K562 (cell line): Measurements from ENCODE around the gene EIF5A2. TPM values are rescaled to one million over a fixed set of nuclear protein-coding genes. Genes with fewer than 3 reads are reported as not detected.

ENCODE experiments used
- ATAC-seq: fragments of 200-7000 bp; cut with Tn5 transposase; 3 replicates; pipeline ENCODE4 v1.9.1; 2020; ENCODE audit warnings: moderate library complexity
- BruUV-seq: library from RNA; stranded (reverse); fragments of 400-500 nt; replicated peaks from 2 replicates; lab custom pipeline; 2021; lab: Mats Ljungman, UMichigan
- CTCF ChIA-PET: fragments of 300-600 bp; formaldehyde crosslinking; extraction: SDS; loops from one replicate; lab custom pipeline; 2021; ENCODE audit warnings: low intra/inter-chr PET ratio; lab: Yijun Ruan, JAX
- POLR2A ChIA-PET: fragments of 300-600, 350-650 bp; sonication (Branson Sonifier 250); formaldehyde crosslinking; extraction: SDS; loops from one replicate; lab custom pipeline; 2021; ENCODE audit warnings: antibody characterized with exemption, inconsistent platforms; lab: Yijun Ruan, JAX
- DNase-seq, 4 experiments: peaks; one replicate each; pipeline versions ENCODE4 v3.0.0 to v3.0.0-alpha.2; 2011 to 2018; ENCODE audit warnings: low spot score in 3 of 4, mixed read lengths in 3 of 4; ENCODE audit errors: extremely low read depth in 1 of 4
- FAIRE-seq: peaks from 2 replicates; lab custom pipeline; 2011; peaks lifted over from hg19 to GRCh38; lab: Jason Lieb, UNC
- H2AFZ ChIP-seq: 2 replicates; pipeline ENCODE4 v1.6.0; 2011; ENCODE audit warnings: low read depth, low read length, control low read depth, inconsistent platforms
- H3K27ac ChIP-seq: fragments of 200-600 bp; 3 replicates; pipeline ENCODE4 v1.8.0; 2011; ENCODE audit warnings: low read depth, mild to moderate bottlenecking, control low read depth, inconsistent platforms, low read length, moderate library complexity, mixed read lengths; ENCODE audit errors: extremely low read depth
- H3K27me3 ChIP-seq, 2 experiments: fragments of 300-600 bp in 1 of 2; 2 replicates in 1 of 2; 3 replicates in 1 of 2; pipeline versions ENCODE4 v1.6.0 to v1.8.0; 2011; ENCODE audit warnings: inconsistent platforms in 2 of 2, low read length in 2 of 2, mild to moderate bottlenecking in 1 of 2, mixed read lengths in 1 of 2, moderate library complexity in 1 of 2; ENCODE audit not compliant: control insufficient read depth in 2 of 2, insufficient read depth in 2 of 2
- H3K36me3 ChIP-seq: fragments of 300-600 bp; 3 replicates; pipeline ENCODE4 v1.8.0; 2011; ENCODE audit warnings: mild to moderate bottlenecking, low read length, inconsistent platforms; ENCODE audit not compliant: control insufficient read depth, insufficient read depth
- H3K4me1 ChIP-seq, 2 experiments: fragments of 200-600 bp in 1 of 2; replicated peaks in 1 of 2; 2 replicates in 1 of 2; 3 replicates in 1 of 2; pipeline versions ENCODE4 v1.5.1 to v1.8.0; 2011; ENCODE audit warnings: inconsistent platforms in 2 of 2, low read length in 2 of 2, mild to moderate bottlenecking in 1 of 2, mixed read lengths in 1 of 2, moderate library complexity in 1 of 2; ENCODE audit not compliant: control insufficient read depth in 2 of 2, insufficient read depth in 2 of 2
- H3K4me2 ChIP-seq: 2 replicates; pipeline ENCODE4 v1.6.1; 2011; ENCODE audit warnings: low read length, control low read depth, inconsistent platforms, mixed read lengths; ENCODE audit not compliant: insufficient read depth
- H3K4me3 ChIP-seq: fragments of 200-600 bp; sonication (generic), shearing (Covaris generic); 2 replicates; pipeline ENCODE4 v1.5.1; 2016; ENCODE audit warnings: control low read depth, inconsistent platforms
- H3K79me2 ChIP-seq: fragments of 200-600 bp; 3 replicates; pipeline ENCODE4 v1.8.0; 2011; ENCODE audit warnings: low read length, inconsistent platforms; ENCODE audit not compliant: control insufficient read depth, insufficient read depth
- H3K9ac ChIP-seq, 2 experiments: 2 replicates each; pipeline versions ENCODE4 v1.6.0 to v1.6.1; 2011; ENCODE audit warnings: low read depth in 2 of 2, low read length in 2 of 2, control low read depth in 1 of 2, inconsistent platforms in 1 of 2, mild to moderate bottlenecking in 1 of 2, mixed read lengths in 1 of 2; ENCODE audit not compliant: insufficient read depth in 1 of 2
- H3K9me1 ChIP-seq: one replicate; pipeline ENCODE4 v1.6.0; 2011; ENCODE audit warnings: inconsistent platforms, mild to moderate bottlenecking, low read length, moderate library complexity; ENCODE audit not compliant: control insufficient read depth, insufficient read depth
- H3K9me3 ChIP-seq: replicated peaks from 2 replicates; pipeline ENCODE4 v1.5.1; 2011; ENCODE audit warnings: low read depth, low read length, inconsistent platforms; ENCODE audit not compliant: control insufficient read depth, insufficient read depth
- H4K20me1 ChIP-seq: replicated peaks from 2 replicates; pipeline ENCODE4 v1.6.1; 2011; ENCODE audit warnings: low read length, inconsistent platforms, mixed read lengths; ENCODE audit not compliant: control insufficient read depth, insufficient read depth
- CEBPB ChIP-seq: fragments of 450-650 bp; IDR thresholded peaks from 2 replicates; pipeline ENCODE4 v1.6.1; 2016; ENCODE audit warnings: missing genetic modification characterization, missing compliant biosample characterization
- DACH1 ChIP-seq: fragments of 450-650 bp; IDR thresholded peaks from 2 replicates; pipeline ENCODE4 v1.6.1; 2018; ENCODE audit not compliant: partially characterized antibody
- E2F4 ChIP-seq: sonication (generic); formaldehyde crosslinking; IDR thresholded peaks from 2 replicates; pipeline ENCODE4 v1.8.0; 2022; ENCODE audit warnings: mild to moderate bottlenecking, low read depth, missing genetic modification reagents
- E2F6 ChIP-seq, 2 experiments: IDR thresholded peaks; 2 replicates each; pipeline ENCODE4 v1.6.1; 2011; ENCODE audit warnings: borderline replicate concordance in 1 of 2, control low read depth in 1 of 2, low read depth in 1 of 2, low read length in 1 of 2, mild to moderate bottlenecking in 1 of 2, mixed read lengths in 1 of 2, moderate library complexity in 1 of 2; ENCODE audit not compliant: insufficient read depth in 1 of 2, insufficient read length in 1 of 2, poor library complexity in 1 of 2, severe bottlenecking in 1 of 2; ENCODE audit errors: extremely low read depth in 1 of 2
- MAFG ChIP-seq: fragments of 450-650 bp; conservative IDR thresholded peaks from 2 replicates; pipeline ENCODE4 v1.6.1; 2016; ENCODE audit warnings: missing genetic modification characterization, missing compliant biosample characterization
- MYBL2 ChIP-seq, 2 experiments: fragments of 450-650 bp in 1 of 2; sonication (generic) in 1 of 2; formaldehyde crosslinking in 1 of 2; IDR thresholded peaks; 2 replicates each; pipeline versions ENCODE4 v1.6.1 to v1.8.1; 2017 to 2022; ENCODE audit warnings: borderline replicate concordance in 1 of 2, inconsistent platforms in 1 of 2, low read depth in 1 of 2, mild to moderate bottlenecking in 1 of 2, missing genetic modification reagents in 1 of 2, moderate library complexity in 1 of 2
- NCOA6 ChIP-seq: fragments of 450-650 bp; IDR thresholded peaks from 2 replicates; pipeline ENCODE4 v1.6.1; 2017; ENCODE audit warnings: mild to moderate bottlenecking
- RBBP5 ChIP-seq: fragments of 200-600 bp; sonication (generic); IDR thresholded peaks from 2 replicates; pipeline ENCODE4 v1.6.1; 2012; ENCODE audit warnings: borderline replicate concordance, mild to moderate bottlenecking, low read length, control low read depth, inconsistent platforms; ENCODE audit not compliant: insufficient read depth, poor library complexity, severe bottlenecking
- SRSF1 ChIP-seq: fragments of 200-400 bp; formaldehyde crosslinking; IDR thresholded peaks from 2 replicates; pipeline ENCODE4 v1.6.1; 2017; ENCODE audit warnings: mild to moderate bottlenecking, low read depth, low read length, moderate library complexity
- ZNF277 ChIP-seq: fragments of 250-450 bp; sonication (Bioruptor Pico); IDR thresholded peaks from 2 replicates; pipeline ENCODE4 v1.8.0; 2022; ENCODE audit warnings: inconsistent platforms, mild to moderate bottlenecking, moderate library complexity, borderline replicate concordance
- ZNF778 ChIP-seq: fragments of 450-650 bp; formaldehyde crosslinking; IDR thresholded peaks from 2 replicates; pipeline ENCODE4 v1.4.0; 2020; ENCODE audit warnings: mild to moderate bottlenecking, moderate library complexity
- WGBS: fragments of 100-300 bp; shearing (Covaris generic); methylation state at CpG from one replicate; pipeline ENCODE4 v1.1.6; 2016; ENCODE audit warnings: low coverage, mixed read lengths; ENCODE audit not compliant: insufficient coverage; ENCODE audit errors: missing lambda C conversion rate; 5-methylcytosine and 5-hydroxymethylcytosine counted together
- in situ Hi-C: fragments of 300-500 bp; cut with MboI; formaldehyde crosslinking; loops from 4 replicates; pipeline ENCODE4 v1.15.0; 2018; ENCODE audit warnings: inconsistent platforms, mixed read lengths
- intact Hi-C: fragments of 100-400 bp; cut with micrococcal nuclease; formaldehyde crosslinking; loops from 2 replicates; pipeline ENCODE4 v1.14.2; 2022
- polyA plus RNA-seq, 8 experiments: library from polyadenylated mRNA; depleted of rRNA in 4 of 8; stranded (reverse) in 5 of 8; unstranded in 3 of 8; fragments of >200 nt; fragmentation: Nextera tagmentation in 2 of 8; fragmentation: Illumina TruSeq in 1 of 8; extraction: Ambion mirVana in 2 of 8; extraction: Trizol in 1 of 8; gene quantifications; 2 replicates each; pipeline versions ENCODE4 v1.2.1 to v1.2.3, GENCODE V29; 2011 to 2014; ENCODE audit warnings: inconsistent platforms in 1 of 8, missing spikeins in 1 of 8
- total RNA-seq, 7 experiments: library from RNA; depleted of rRNA in 6 of 7; stranded (reverse); fragments of >200 nt in 6 of 7; fragmentation: Illumina TruSeq in 2 of 7; extraction: Trizol in 2 of 7; gene quantifications; 2 replicates each; pipeline versions ENCODE4 v1.2.1 to v1.2.3, GENCODE V29; 2011 to 2021; ENCODE audit warnings: low replicate concordance in 1 of 7

The EIF5A2 gene
- total and polyA plus RNA-seq, 9 of the 15 experiments (the other 6 are each of a cell fraction or from before 2014, with no cell fraction given): 3.9 to 18.3 (median 15.9) TPM

- TF ChIP-seq CEBPB (tag): peak; percentile 92
- no peak for TF ChIP-seq ZNF277 (CRISPR knock-in tag)
- TF ChIP-seq DACH1: no peak
- TF ChIP-seq E2F4 (CRISPR knock-in tag): no peak
- TF ChIP-seq MAFG (tag): peak; percentile 21; the same call in 1 of the 2 replicates
Observed at GRCh38 chr3:170909129-170909903, 879 bp upstream of the EIF5A2 start (continued).

GRCh38 chr3:170907637-170908234, 701 bp downstream of the EIF5A2 start:
- H3K36me3 ChIP-seq: peaks cover 7% of the 10 kb centered on the region; the same call in 1 of the 3 replicates
- H3K27me3 ChIP-seq: no peaks in the 10 kb centered on the region
- DNase-seq (peak in 2 of 4 experiments; percentile 16 to 44), ATAC-seq (peak; percentile 68), FAIRE-seq (peak; percentile 69)
- peaks cover 20% of the 10 kb centered on the region for H3K79me2 ChIP-seq
- CTCF ChIA-PET: no interaction called here
- H4K20me1 ChIP-seq: no peaks in the 10 kb centered on the region
- POLR2A ChIA-PET: interaction anchor here (0.6 to 1.5 kb wide), 7 partner anchors 18 to 1007 kb away, joined by 3 to 7 read pairs (median 3); partner anchors contain the start of gene RPL22L1
- in situ Hi-C loops (no loop called here), intact Hi-C loops (loop anchor here (1.0 kb wide), 1 partner anchor 37 kb away; the partner anchor contains the start of gene RPL22L1)
- H3K9me3 ChIP-seq: peaks cover 11% of the 10 kb centered on the region
- peaks cover 3% of the 10 kb centered on the region for H3K9me1 ChIP-seq
- H3K4me3 ChIP-seq: peak overlapping the region; percentile 77
- H2AFZ ChIP-seq: peak overlapping the region; percentile 94
- H3K4me2 ChIP-seq: peak overlapping the region; percentile 93
- peaks cover 5 to 14% of the 10 kb centered on the region in 2 experiments; a peak in 3 of 5 replicates for H3K4me1 ChIP-seq
- BruUV-seq: no TSS peak
- under 1% methylated on average over 25 of the region's 33 CpGs for WGBS
- H3K27ac ChIP-seq: peak overlapping the region; percentile 84
- H3K9ac ChIP-seq: peak overlapping the region; percentile 66 to 92
- TF ChIP-seq RBBP5 (peak; percentile 65), ZNF778 (CRISPR knock-in tag) (no peak), SRSF1 (no peak), E2F6 (IDR thresholded peaks at IDR 0.05; ENCODE audit: borderline replicate concordance in 1 of 2, extremely low read depth in 1 of 2, insufficient read depth in 1 of 2, insufficient read length in 1 of 2, low read depth in 1 of 2, low read length in 1 of 2, poor library complexity in 1 of 2, severe bottlenecking in 1 of 2) (peak in 1 of 2 experiments; percentile 7), NCOA6 (no peak), MYBL2 (IDR thresholded peaks at IDR 0.05; ENCODE audit: low read depth) (no peak), MYBL2 (CRISPR knock-in tag; IDR thresholded peaks at IDR 0.05; ENCODE audit: borderline replicate concordance) (no peak)
